Measurements from ENCODE around the gene SLC1A4.
A peak's percentile ranks its signal among the peaks of the same experiment; 100 is the strongest.
"Not testable (repeated sequence)": the region's sequence is repeated elsewhere in the genome, so short reads cannot be mapped to it uniquely, and the experiment has no call there.

Gene SLC1A4

GRCh38 chr2:65030476-65031332 lies 41.5 kb downstream of the SLC1A4 start:
- no peak overlapping the region for H3K4me3 ChIP-seq (ENCODE audit: low read depth, low read length)
- DNase-seq (ENCODE audit: low read depth) = no peak
- no peak for TF ChIP-seq CTCF (IDR thresholded peaks at IDR 0.05; ENCODE audit: control insufficient read depth, extremely low read depth, insufficient read depth)

- TF ChIP-seq CTCF (IDR thresholded peaks at IDR 0.05; ENCODE audit: control insufficient read depth, extremely low read depth, insufficient read depth) = no peak
- DNase-seq (ENCODE audit: low read depth) = no peak
- peak overlapping the region; percentile 15; the same call in 1 of the 2 replicates for H3K4me3 ChIP-seq (ENCODE audit: low read depth, low read length)
These were observed 42.3 kb downstream of the SLC1A4 start for GRCh38 chr2:65031341-65032018.

GRCh38 chr2:65032019-65032975 lies 43.1 kb downstream of the SLC1A4 start:
- TF ChIP-seq CTCF (IDR thresholded peaks at IDR 0.05; ENCODE audit: control insufficient read depth, extremely low read depth, insufficient read depth) = no peak
- DNase-seq (ENCODE audit: low read depth) = no peak
- peak overlapping the region; percentile 15; the same call in 1 of the 2 replicates for H3K4me3 ChIP-seq (ENCODE audit: low read depth, low read length)

- TF ChIP-seq CTCF (IDR thresholded peaks at IDR 0.05; ENCODE audit: control insufficient read depth, extremely low read depth, insufficient read depth) = no peak
- no peak overlapping the region for H3K4me3 ChIP-seq (ENCODE audit: low read depth, low read length)
- DNase-seq (ENCODE audit: low read depth) = no peak
These were observed 44.0 kb downstream of the SLC1A4 start for GRCh38 chr2:65033178-65033577.

GRCh38 chr2:65033667-65034066 lies 44.5 kb downstream of the SLC1A4 start:
- DNase-seq (ENCODE audit: low read depth); H3K4me3 ChIP-seq (ENCODE audit: low read depth, low read length): not testable (repeated sequence)

GRCh38 chr2:65035351-65035943 lies 46.2 kb downstream of the SLC1A4 start:
- H3K4me3 ChIP-seq (ENCODE audit: low read depth, low read length) = no peak overlapping the region
- no peak for DNase-seq (ENCODE audit: low read depth)
- no peak for TF ChIP-seq CTCF (IDR thresholded peaks at IDR 0.05; ENCODE audit: control insufficient read depth, extremely low read depth, insufficient read depth)
